Upper lobe of right lung (tissue), 1 donor: ENCODE results near the gene CASP12. TPM values are rescaled to one million over a fixed set of nuclear protein-coding genes. Genes with fewer than 3 reads are reported as not detected.

Experiments used
- ATAC-seq: fragments of 200-7000 bp; cut with Tn5 transposase; one replicate; pipeline ENCODE4 v1.9.1; 2020; ENCODE audit warnings: mild to moderate bottlenecking, moderate library complexity
- DNase-seq: peaks from one replicate; pipeline ENCODE4 v3.0.0-alpha.2; 2020
- H3K27ac ChIP-seq: fragments of 200-600 bp; one replicate; pipeline ENCODE4 v1.8.0; 2022
- H3K27me3 ChIP-seq: fragments of 200-600 bp; one replicate; pipeline ENCODE4 v1.8.0; 2022; ENCODE audit warnings: mild to moderate bottlenecking
- H3K36me3 ChIP-seq: fragments of 200-600 bp; one replicate; pipeline ENCODE4 v1.8.0; 2022
- H3K4me1 ChIP-seq: fragments of 200-600 bp; one replicate; pipeline ENCODE4 v1.8.0; 2022
- H3K4me3 ChIP-seq: fragments of 200-600 bp; one replicate; pipeline ENCODE4 v1.8.0; 2022; ENCODE audit warnings: mild to moderate bottlenecking
- H3K9me3 ChIP-seq: fragments of 200-600 bp; one replicate; pipeline ENCODE4 v1.8.0; 2022
- CTCF ChIP-seq: fragments of 200-600 bp; IDR thresholded peaks from one replicate; pipeline ENCODE4 v1.8.0; 2022; ENCODE audit warnings: antibody characterized with exemption
- intact Hi-C: fragments of 100-400 bp; cut with DNase I; formaldehyde crosslinking; loops from one replicate; pipeline ENCODE4 v1.11.0; 2022
- total RNA-seq: library from RNA; stranded (reverse); fragmentation: NEBNext Ultra II Directional; extraction: Animal tissue kit (Norgen Biotek cat#: 25700); gene quantifications from one replicate; pipeline ENCODE4 v1.2.1, GENCODE V29; 2021
- donor health status: DM: no; HTN: yes; CAD: no; lungs with severe emphysema.

The CASP12 gene
- total RNA-seq, 1 donor from 2014 or later: 2.4 TPM

- no peaks in the 10 kb centered on the region for H3K4me1 ChIP-seq
- no peaks in the 10 kb centered on the region for H3K36me3 ChIP-seq
- H3K27ac ChIP-seq: no peak overlapping the region
- intact Hi-C loops: no loop called here
- no peak overlapping the region for H3K4me3 ChIP-seq
- peak; percentile 61 for ATAC-seq
- no peak for DNase-seq
- H3K9me3 ChIP-seq: no peaks in the 10 kb centered on the region
- H3K27me3 ChIP-seq: no peaks in the 10 kb centered on the region
- no peak for TF ChIP-seq CTCF
Observed at GRCh38 chr11:104858882-104859775, 39.1 kb downstream of the CASP12 start.

GRCh38 chr11:104856607-104857006, 41.7 kb downstream of the CASP12 start:
- ATAC-seq (peak; percentile 88), DNase-seq (no peak)
- no peaks in the 10 kb centered on the region for H3K27me3 ChIP-seq
- TF ChIP-seq CTCF: no peak
- no peaks in the 10 kb centered on the region for H3K9me3 ChIP-seq
- intact Hi-C loops: no loop called here
- no peaks in the 10 kb centered on the region for H3K4me1 ChIP-seq
- H3K27ac ChIP-seq: no peak overlapping the region
- no peak overlapping the region for H3K4me3 ChIP-seq
- H3K36me3 ChIP-seq: no peaks in the 10 kb centered on the region

GRCh38 chr11:104855965-104856364, 42.3 kb downstream of the CASP12 start:
- TF ChIP-seq CTCF: no peak
- H3K4me3 ChIP-seq: no peak overlapping the region
- H3K36me3 ChIP-seq: no peaks in the 10 kb centered on the region
- H3K4me1 ChIP-seq: no peaks in the 10 kb centered on the region
- intact Hi-C loops: no loop called here
- H3K9me3 ChIP-seq: no peaks in the 10 kb centered on the region
- peak; percentile 48 for ATAC-seq
- H3K27me3 ChIP-seq: no peaks in the 10 kb centered on the region
- no peak overlapping the region for H3K27ac ChIP-seq
- no peak for DNase-seq

GRCh38 chr11:104853276-104853675, 45.0 kb downstream of the CASP12 start:
- Histone ChIP-seq H3K9me3 (no peaks in the 10 kb centered on the region), H3K4me1 (no peaks in the 10 kb centered on the region), H3K27ac (no peak overlapping the region), H3K36me3 (no peaks in the 10 kb centered on the region), H3K4me3 (no peak overlapping the region), H3K27me3 (no peaks in the 10 kb centered on the region)
- intact Hi-C loops: no loop called here
- DNase-seq (no peak), ATAC-seq (no peak)
- no peak for TF ChIP-seq CTCF

GRCh38 chr11:104852811-104853210, 45.4 kb downstream of the CASP12 start:
- no peak for TF ChIP-seq CTCF
- intact Hi-C loops: no loop called here
- DNase-seq (no peak), ATAC-seq (no peak)
- H3K9me3 ChIP-seq: no peaks in the 10 kb centered on the region
- H3K36me3 ChIP-seq: no peaks in the 10 kb centered on the region
- no peak overlapping the region for H3K27ac ChIP-seq
- no peak overlapping the region for H3K4me3 ChIP-seq
- no peaks in the 10 kb centered on the region for H3K27me3 ChIP-seq
- H3K4me1 ChIP-seq: no peaks in the 10 kb centered on the region
